Fibroblast of skin of back (primary cell): ENCODE measurements around the gene PRDM11.

Experiments
- DNase-seq: peaks from one replicate; pipeline ENCODE4 v3.0.0-alpha.2; 2013

Gene PRDM11

DNA sequence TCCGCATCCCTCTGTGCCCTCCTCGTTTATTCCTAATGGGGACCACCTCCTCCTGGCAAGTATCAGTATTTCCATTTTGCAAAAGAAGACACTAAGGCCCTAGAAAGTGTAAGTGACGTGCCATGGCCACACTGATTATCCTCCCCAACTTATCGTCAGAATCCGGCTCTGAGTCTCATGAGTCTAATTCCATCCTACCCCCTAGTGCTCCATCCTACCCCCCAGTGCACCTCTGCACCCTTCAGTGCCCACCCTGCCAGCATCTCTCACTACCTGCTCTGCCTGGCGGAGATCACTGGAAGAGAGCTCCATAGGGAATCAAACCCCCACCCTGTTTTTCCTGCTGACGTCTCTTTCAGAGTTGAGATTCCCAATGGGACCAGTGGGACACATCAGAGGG, 31.8 kb downstream of the PRDM11 start:
- no peak for DNase-seq

DNA sequence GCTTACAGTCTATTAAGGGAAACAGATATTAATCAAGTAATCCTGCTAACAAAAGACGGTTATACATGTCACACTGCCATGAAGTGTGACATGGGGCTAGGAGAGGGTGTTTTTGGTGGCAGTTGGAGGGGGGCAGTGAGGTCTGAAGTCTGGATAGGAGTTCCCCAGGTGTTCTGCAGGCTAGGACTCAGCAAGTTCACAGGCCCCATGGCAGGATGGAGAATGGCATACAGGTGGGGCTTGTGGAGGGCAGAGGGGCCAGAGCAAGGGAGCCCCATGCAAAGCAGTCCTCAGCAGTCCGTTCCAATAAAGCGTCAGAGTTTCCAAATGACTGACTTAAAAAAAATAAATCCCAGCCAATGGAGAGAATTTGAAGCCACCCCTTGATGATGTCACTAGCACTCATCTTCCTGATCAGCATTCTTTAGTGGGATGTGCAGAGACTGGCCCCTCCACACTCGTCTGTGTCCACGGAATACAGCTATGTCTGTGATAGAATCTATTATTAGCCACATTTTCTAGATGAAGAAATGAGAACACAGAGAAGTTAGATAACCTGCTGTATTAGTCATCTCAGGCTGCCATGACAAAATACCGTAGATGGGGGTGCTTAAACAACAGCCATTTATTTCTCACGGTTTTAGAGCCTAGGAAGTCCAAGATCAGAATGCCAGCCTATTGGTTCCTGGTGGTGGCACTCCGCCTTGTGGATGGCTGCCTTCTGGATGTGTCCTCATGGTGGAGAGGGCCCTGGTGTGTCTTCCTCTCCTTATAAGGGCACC, 32.6 kb downstream of the PRDM11 start:
- DNase-seq, result peak; percentile 81

DNA sequence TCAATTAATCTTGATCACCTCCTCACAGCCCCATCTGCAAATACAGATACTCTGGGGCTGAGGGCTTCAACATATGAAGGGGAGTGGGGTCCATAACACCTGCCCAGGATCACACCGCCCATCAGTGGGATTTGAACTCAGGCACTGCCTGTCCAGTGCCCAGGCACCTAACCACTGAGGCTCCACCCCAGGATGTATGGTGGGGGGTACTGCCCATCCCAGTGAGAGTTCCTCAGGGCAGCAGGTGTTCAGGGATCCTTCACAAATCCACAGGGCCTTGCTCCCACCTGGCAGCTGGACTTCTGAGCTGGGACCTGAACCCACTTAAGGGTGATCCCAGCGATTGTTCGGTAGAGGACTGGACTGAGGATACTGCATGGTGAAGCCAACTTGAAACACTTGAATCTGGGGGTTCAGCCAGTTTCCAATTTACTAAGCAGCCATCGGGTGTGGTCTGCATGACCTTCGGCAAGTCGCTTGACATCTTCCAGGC, 33.3 kb downstream of the PRDM11 start:
- no peak for DNase-seq

DNA sequence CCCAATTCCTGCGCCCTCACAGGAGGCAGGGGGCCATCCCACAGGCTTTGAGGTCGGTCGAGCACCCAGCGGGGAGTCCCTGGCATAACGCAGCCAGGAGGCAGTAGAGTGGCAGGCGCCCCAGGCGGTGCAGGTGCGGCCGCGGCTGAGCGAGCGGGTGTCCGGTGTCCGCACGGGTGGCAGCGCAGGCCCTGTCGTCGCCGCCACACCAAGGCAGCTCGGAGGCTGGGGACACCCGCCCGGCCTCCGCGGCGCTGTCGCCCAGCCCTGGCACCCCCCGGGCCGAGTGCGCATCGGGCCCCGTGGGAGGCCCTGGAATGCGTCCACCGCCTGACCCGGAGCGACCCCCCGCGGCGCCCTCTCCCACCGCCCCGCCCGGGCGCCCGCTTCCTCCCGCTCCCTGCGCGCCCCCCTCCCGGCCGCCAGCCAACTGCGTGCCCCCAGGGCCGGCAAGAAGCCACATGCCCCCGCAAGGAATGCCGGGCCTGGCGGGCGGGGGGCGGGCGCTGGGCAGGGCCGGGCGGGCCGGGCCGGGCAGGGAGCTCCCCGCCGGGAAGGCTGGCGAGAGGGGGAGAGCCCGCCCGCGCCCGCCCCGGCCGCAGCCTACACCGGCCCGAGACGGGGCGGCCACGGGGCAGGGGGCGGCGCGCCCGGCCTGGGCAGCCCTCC, 33.9 kb downstream of the PRDM11 start:
- DNase-seq, result peak; percentile 71

DNA sequence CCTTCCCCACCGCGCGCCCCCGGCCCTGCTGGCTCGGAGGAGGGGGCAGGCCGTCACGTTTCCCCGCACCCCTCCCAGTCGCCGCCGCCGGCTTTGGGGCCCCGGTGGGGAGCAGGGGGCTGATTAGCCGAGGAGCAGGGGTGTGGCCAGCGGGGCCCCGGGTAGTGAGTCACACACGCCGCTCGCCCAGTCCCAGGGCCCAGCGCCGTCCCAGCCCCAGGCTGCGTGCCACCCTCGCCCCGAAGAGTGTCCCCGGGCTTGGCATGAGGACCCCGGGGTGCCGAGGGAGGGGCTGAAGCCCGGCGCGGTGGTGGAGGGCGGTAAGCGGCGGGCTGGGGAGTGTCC, 34.4 kb downstream of the PRDM11 start:
- peak; percentile 75 for DNase-seq

DNA sequence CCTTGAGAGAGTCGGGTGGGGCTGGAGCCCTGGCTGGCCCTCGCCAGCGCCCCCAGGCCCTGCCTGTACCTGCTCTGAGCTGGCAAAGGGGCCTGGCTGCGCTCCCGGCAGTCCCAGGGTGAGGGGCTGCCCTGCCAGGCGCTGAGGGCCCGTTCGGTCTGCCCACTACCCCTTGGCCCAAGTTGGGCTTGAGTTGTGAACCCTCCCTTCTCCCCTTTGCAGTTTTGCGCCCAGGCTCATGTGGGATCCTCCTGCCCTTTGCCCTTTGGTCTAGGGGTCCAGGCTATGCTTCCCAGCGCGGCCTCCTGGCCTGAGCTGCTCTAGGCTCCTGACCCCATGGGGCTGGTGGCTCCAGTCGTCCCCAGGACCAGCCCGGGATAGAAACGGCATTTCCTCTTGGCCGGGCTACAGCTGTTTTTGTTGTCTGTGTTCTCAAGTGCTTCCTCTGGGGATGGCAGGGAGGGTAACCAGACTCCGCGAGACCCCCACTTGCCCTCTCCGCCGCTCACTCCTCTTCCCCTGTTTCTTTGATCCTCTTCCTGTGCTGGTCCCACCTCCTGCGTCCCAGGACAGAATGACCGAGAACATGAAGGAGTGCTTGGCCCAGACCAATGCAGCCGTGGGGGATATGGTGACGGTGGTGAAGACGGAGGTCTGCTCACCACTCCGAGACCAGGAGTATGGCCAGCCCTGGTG, 34.9 kb downstream of the PRDM11 start:
- DNase-seq, result no peak

DNA sequence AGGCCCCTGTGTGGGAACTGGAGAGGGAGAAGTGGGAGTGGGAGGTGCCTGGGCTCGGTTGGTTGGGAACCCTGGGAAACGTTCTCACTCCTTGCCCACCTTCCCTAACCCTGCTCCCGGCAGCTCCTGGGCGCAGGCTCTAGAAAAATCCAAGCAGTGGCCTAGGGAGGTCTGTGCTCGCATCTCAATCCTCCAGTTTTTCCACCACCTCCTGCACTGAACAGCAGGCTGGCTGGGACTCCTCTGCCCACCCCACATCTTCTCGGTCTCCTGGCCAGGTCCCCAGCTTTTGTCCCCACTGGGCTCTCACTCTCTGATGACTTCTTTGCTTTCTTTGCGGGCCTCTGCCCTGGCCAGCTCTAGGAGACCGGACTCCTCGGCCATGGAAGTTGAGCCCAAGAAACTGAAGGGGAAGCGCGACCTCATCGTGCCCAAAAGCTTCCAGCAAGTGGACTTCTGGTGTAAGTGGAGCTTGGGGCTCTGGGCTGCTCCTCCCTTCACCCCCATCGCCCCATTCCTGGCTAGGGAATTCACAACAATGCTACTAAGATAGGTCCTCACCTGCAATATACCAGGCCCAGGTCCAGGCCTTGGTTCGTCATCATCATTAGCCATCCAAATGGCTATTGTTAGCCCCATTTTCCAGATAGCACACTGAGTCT, 35.6 kb downstream of the PRDM11 start:
- DNase-seq, result no peak

DNA sequence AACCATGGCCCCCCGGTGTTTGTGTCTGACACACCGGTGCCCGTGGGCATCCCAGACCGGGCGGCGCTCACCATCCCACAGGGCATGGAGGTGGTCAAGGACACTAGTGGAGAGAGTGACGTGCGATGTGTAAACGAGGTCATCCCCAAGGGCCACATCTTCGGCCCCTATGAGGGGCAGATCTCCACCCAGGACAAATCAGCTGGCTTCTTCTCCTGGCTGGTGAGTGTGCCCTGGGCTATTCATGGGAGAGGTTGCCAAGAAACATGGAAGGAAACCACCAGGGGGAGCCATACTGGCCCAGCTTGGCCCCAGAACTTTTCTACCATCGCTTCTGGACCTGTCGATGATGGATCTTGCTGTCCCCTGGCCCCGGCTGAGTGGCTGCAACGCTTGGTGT, 36.5 kb downstream of the PRDM11 start:
- DNase-seq, result peak; percentile 27

DNA sequence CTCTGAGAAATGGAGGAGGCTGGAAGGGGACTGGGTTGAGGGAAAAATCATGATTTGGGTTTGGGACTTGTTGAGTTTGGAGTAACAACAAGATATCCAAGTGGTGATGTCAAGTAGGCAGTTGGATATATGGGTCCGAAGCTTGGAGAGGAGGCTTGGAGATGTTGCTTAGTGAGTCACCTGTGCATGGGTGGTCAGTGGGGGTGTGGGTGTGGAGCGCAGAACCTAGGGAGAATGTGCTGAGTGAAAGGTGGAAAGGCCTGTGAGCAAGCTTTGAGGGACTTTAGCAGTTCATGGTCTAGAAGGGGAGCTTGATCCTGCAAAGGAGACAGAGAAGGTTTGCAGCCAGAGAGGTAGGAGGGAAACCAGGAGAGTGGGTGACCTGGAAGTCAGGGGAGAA, 38.2 kb downstream of the PRDM11 start:
- no peak for DNase-seq

DNA sequence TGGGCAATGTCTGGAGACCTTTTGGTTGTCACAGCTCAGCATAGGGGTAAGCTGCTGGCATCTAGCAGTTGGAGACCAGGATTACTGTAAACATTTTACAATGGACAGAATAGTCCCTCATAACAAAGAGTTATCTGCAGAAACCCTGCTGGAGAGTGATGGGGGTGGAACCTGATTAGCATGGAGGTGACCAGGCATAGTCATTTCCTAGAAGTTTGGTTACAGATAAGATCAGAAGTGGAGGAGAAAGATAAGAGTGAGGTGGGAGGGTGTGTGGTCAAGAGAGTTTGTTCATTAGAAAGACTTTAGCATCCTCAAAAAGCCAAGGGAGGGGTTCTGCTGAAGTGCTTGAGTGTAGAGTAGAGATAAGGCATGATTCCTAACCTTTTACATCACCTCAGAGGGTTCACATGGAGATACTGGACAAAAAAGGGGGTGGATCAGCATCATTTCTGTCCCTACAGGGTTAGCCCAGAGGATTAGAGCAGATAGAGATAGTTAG, 38.8 kb downstream of the PRDM11 start:
- DNase-seq, result no peak

DNA sequence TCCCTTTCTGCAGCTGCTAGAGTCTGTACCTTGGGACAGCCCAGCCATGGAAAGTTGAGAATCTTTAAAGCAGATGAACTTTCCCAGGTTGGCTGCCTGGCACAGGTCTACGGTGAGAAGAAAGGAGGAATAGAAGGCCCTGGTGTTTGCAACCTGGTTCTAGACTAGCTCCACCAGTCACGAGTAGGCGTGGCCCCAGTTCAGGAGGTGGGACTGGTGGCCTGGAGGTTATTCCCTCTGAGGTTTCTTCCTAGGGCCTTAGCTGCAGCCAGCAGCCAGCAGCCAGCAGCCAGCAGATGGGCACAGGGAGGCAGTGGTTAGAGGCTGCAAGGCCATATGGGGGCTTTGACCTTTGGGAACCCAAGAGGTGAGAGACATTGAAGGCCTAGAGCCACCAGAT, 40.9 kb downstream of the PRDM11 start:
- no peak for DNase-seq

DNA sequence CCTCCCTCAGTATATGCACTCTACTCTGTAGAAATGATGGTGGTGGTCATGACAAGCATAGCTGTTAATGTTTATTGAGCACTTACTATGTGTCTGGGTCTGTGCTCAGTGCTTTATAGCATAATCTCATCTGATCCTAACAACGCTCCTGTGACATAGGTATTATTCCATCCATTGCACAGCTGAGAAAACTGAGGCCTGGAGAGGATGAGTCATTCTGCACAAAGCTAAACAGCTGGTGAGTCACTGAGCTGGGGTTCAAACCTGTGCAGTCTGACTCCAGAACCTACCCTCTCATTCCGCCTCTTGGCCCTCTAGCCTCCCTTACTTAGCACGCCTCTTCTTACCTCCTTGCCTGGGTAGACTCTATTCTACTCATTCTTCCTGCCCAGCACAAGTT, 41.7 kb downstream of the PRDM11 start:
- no peak for DNase-seq

DNA sequence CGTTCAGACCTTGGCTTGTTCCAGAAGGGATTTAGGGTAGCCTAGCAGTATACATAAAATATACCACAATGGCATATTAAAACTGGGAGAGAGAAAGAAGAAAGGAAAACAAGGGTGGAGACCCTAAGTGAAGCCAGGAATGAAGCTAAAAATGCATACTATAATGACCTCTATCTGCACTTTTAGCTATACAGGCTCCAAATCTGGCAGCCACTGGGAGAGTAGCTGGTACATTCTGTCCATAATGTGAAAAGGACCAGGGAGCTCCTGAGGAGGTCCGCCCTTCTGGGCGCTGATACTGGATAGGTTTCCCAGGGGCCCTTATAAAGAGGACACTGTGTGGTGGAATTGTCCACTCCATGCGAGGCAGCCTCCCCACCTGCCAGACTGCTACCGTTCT, 42.8 kb downstream of the PRDM11 start:
- no peak for DNase-seq

DNA sequence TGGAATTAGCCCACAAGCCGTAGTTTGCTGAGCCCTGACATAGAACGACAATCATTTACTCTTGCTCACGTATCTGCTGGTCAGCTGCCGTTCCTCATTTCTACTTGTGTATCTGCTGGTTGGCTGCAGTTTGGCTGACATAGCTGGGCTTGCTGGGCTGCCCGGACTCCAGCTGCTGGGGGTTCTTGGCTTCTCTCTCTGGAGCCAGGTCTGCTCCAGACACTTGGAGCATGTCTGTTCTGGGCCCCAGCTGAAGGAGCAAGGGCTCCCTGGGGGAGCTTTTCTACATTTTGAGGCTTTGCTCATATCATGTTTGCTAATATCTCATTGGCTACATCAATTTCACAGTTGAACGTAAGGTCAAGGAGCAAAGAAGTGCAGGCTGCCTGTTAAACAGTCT, 47.3 kb downstream of the PRDM11 start:
- DNase-seq, result no peak

DNA sequence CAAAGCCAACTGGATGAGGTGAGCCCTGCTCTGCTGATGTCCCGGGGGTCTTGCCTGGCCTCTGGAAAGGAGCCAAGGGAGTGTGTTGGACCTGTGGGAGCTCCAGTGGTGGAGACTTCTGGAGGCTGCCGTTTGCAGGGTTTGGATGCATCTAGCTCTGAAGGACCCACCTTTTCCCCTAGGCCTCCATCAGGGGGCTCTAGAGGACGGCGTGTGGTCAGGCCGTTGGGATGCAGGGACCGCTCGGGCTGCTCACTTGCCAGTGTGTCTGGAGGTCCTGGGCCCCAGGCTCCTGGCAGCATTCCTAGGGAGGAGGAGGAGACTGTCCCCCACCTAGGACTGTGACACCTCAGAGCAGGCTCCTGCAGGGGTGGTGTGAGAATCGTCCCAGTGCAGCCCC, 58.3 kb downstream of the PRDM11 start:
- DNase-seq, result no peak

DNA sequence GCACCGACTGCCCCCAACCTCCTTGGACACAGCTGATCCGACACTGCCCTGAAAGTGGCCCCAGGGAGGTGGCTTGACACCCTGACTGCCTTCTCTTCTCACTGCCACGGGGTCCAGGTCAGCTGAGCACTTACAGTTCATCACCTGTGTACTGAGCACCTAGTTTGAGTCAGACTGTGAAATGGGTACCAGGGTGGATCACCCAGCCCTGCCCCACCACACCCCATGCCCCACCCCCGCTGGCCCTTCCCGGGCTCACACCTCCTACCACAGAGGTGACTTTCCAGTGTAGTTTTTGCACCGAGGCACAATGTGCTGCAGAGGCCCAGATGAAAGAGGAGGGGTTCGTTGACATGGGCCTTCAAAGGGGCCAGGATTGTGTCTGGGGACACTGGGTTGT, 59.5 kb downstream of the PRDM11 start:
- no peak for DNase-seq

DNA sequence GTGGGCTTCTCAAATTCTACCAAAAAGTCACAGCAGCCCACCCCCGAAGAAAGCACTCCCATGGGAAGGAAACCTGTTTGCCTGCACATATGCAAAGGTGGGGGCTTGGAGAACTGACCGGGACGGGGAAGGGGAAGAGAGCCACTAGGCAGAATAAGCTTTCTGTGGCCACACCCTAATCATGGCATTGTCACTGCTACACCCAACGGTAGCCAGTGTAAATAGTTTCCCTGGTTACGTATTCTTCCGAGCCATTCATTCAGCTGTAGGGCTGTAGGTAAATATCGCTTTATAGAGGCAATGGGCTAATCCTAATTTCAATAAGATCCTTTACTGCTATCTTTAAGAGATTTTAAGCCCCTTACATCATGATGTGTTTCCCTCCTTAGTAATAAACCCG, 61.7 kb downstream of the PRDM11 start:
- no peak for DNase-seq

DNA sequence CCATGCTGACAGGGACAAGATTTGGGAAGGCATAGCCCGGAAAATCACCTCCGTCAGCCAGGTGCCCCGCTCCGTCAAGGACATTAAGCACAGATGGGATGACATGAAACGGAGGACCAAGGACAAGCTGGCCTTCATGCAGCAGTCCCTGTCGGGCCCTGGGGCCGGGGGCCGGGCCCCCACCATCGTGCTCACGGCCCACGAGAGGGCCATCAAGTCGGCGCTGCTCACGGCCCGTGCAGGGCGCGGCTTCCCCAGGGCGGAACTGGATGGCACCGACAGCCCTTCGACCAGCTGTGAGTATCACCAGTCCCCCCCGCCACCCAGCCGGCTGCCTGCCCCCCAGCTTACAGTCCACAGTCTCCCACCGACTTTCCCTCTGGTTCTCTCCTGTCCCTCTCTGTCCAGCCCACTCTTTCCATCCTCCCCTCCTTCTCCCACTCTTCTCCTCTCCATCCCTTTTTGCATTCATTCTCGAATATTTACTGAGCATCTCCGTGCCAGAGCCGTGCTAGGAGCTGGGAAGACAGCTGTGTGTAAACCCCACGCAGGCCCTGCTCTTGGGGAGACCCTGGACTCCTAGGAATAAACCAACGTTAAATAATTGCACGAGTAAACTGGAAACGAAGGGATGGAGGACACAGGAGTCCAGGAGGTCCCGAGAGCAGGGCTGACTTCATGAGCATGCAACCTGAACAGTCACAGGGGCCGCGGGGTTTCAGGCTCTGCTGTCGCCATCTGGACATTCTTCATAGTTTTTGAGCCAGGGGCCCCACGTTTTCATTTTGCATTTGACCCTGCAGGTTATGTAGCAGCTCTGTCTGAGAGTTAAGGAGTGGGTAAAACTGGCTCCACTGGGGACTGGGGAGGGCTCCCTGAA, 62.8 kb downstream of the PRDM11 start:
- DNase-seq, result no peak

DNA sequence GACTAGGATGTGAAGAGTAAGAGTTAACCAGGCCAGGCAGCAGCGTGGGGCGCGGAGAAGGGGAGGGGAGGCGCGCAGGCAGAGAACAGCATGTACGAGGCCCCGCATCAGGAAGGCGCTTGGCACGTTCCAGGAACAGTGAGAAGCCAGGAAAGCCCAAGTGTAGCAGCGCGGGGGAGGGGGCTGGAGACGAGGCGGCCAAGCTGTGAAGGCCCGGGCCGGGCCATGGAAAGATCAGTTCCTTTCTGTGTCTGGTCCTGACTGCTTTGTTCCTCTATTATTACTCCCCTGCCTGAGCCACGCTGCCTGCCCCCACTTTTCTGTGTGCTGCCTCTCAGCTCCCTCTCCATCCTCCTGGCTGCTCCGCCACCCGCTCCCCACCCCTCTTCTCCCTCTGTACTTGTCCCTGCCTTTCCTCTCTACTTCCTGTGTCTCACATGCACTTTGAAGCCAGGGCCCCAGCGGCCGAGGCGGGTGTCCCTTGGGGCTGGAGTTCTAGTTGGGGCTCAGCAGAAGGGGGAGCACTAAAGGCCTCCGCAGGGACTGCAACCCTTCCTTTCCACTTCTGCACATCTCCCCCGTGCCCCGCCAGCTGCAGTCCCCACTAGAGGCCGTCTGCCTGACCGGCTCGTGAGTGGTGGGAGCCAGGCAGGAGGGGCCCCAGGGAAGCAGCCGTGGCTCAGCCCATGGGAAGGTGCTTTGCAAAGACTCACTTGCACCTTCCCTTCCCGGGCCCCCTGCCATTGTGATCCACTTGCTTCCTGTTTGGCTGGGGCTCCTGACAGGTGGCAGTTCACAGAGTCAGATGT, 63.7 kb downstream of the PRDM11 start:
- DNase-seq, result peak; percentile 39

DNA sequence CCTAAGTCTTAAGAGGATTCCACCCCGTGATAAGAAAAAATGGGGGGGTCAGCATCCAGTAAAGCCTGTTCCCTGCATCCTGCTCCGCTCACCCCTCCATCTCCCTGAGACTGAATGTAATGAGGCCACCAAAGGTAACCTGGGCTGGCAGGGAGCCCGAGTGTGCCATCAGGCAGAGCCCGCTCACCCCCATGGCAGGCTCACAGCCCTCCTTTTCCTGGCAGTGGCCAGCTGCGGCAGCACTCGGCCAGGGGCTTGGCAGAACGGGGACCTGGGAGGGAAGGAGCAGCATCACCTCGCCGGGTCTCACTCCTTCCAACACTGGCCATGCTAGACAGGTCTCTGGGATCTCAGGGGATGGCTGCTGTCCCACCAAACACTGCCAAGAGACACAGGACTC, 64.4 kb downstream of the PRDM11 start:
- DNase-seq, result no peak

DNA sequence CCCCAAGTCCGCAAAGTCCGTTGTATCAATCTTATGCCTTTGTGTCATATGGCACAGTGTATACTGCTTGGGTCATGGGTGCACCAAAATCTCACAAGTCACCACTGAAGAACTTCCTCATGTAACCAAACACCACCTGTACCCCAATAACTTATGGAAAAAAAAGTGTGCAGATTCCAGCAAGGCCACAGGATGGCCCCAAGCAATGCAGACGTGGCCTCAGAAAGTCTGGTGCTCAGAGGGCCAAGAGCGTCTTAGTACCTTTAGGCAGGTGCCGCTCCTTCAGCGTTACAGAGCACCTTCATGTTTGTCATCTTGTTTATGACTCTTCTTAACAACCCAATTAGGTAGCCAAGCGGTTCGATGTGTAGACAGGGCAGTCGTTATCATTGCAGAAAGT, 65.3 kb downstream of the PRDM11 start:
- DNase-seq, result no peak
